A549 (cell line): ENCODE data around the gene SUSD3. TPM values are rescaled to one million over a fixed set of nuclear protein-coding genes. Genes with fewer than 3 reads are reported as not detected.

Source experiments
- ATAC-seq, 2 experiments: fragments of 200-7000 bp in 1 of 2; fragments of >200 bp in 1 of 2; cut with Nextera tagmentation in 1 of 2; cut with Tn5 transposase in 1 of 2; 3 replicates each; pipeline versions ENCODE4 v1.8.0 to v1.9.1; 2018 to 2020; ENCODE audit warnings: mild to moderate bottlenecking in 1 of 2, moderate library complexity in 1 of 2
- CTCF ChIA-PET: fragments of 300-600 bp; sonication (Branson Sonifier 250); formaldehyde crosslinking; extraction: SDS; loops from one replicate; lab custom pipeline; 2021; ENCODE audit warnings: antibody characterized with exemption, inconsistent platforms; lab: Yijun Ruan, JAX
- POLR2A ChIA-PET: fragments of 350-600 bp; formaldehyde crosslinking; extraction: SDS; loops from one replicate; lab custom pipeline; 2021; ENCODE audit warnings: antibody characterized with exemption, inconsistent platforms; lab: Yijun Ruan, JAX
- DNase-seq, 2 experiments: peaks; one replicate each; pipeline versions ENCODE4 v3.0.0 to v3.0.0-alpha.2; 2011 to 2016; ENCODE audit warnings: low read depth in 1 of 2, low spot score in 1 of 2
- FAIRE-seq: peaks from 2 replicates; lab custom pipeline; 2011; peaks lifted over from hg19 to GRCh38; lab: Jason Lieb, UNC
- H3K27ac ChIP-seq, 2 experiments: fragments of >200 bp; sonication (Bioruptor Twin); formaldehyde crosslinking; 3 replicates each; pipeline ENCODE4 v1.5.1; 2016 to 2017
- H3K4me1 ChIP-seq: fragments of >200 bp; sonication (Bioruptor Twin); formaldehyde crosslinking; 3 replicates; pipeline ENCODE4 v1.6.1; 2016
- H3K4me2 ChIP-seq: fragments of >200 bp; sonication (Bioruptor Twin); formaldehyde crosslinking; 3 replicates; pipeline ENCODE4 v1.6.1; 2016
- H3K4me3 ChIP-seq: fragments of >200 bp; sonication (Bioruptor Twin); formaldehyde crosslinking; 3 replicates; pipeline ENCODE4 v1.5.1; 2016
- H3K9me3 ChIP-seq: fragments of >200 bp; sonication (Bioruptor Twin); formaldehyde crosslinking; 3 replicates; pipeline ENCODE4 v1.6.1; 2016
- CHD2 ChIP-seq: fragments of 150-350 bp; IDR thresholded peaks from 2 replicates; pipeline ENCODE4 v1.6.1; 2014; ENCODE audit warnings: low read length; ENCODE audit not compliant: partially characterized antibody
- CHD4 ChIP-seq: fragments of 200-600 bp; sonication (generic); IDR thresholded peaks from 2 replicates; pipeline ENCODE4 v1.6.1; 2016; ENCODE audit warnings: antibody characterized with exemption, mild to moderate bottlenecking, borderline replicate concordance
- CTCF ChIP-seq: fragments of >200 bp; sonication (Bioruptor Twin); formaldehyde crosslinking; IDR thresholded peaks from 3 replicates; pipeline ENCODE4 v1.5.1; 2016
- EHMT2 ChIP-seq: fragments of 200-600 bp; sonication (generic); IDR thresholded peaks from 2 replicates; pipeline ENCODE4 v1.6.1; 2016; ENCODE audit warnings: antibody characterized with exemption, low read depth, mild to moderate bottlenecking, moderate library complexity
- FOSL2 ChIP-seq, 2 experiments: fragments of 450-650 bp in 1 of 2; fragments of >200 bp in 1 of 2; sonication (Bioruptor Twin) in 1 of 2; formaldehyde crosslinking; IDR thresholded peaks; 2 replicates each; pipeline versions ENCODE4 v1.5.0 to v1.6.1; 2016 to 2020; ENCODE audit warnings: mild to moderate bottlenecking in 1 of 2, moderate library complexity in 1 of 2
- GATA3 ChIP-seq: IDR thresholded peaks from 2 replicates; pipeline ENCODE4 v1.6.1; 2012; ENCODE audit warnings: borderline replicate concordance
- HDAC2 ChIP-seq: fragments of 200-600 bp; sonication (generic); IDR thresholded peaks from 2 replicates; pipeline ENCODE4 v1.6.1; 2016
- HES2 ChIP-seq: fragments of >200 bp; sonication (Bioruptor Twin); formaldehyde crosslinking; IDR thresholded peaks from 2 replicates; pipeline ENCODE4 v1.6.1; 2016
- HOXB13 ChIP-seq: fragments of 250-450 bp; sonication (Bioruptor Pico); IDR thresholded peaks from 2 replicates; pipeline ENCODE4 v1.5.0; 2020; ENCODE audit warnings: low read depth, mild to moderate bottlenecking, moderate library complexity
- HOXB5 ChIP-seq: fragments of 250-450 bp; sonication (Bioruptor Pico); IDR thresholded peaks from 2 replicates; pipeline ENCODE4 v1.5.0; 2020; ENCODE audit warnings: mild to moderate bottlenecking, moderate library complexity
- MAFK ChIP-seq: fragments of 450-650 bp; IDR thresholded peaks from 2 replicates; pipeline ENCODE4 v1.6.1; 2014; ENCODE audit not compliant: partially characterized antibody
- MAZ ChIP-seq: fragments of 150-350 bp; IDR thresholded peaks from 2 replicates; pipeline ENCODE4 v1.6.1; 2014; ENCODE audit warnings: antibody characterized with exemption, low read depth, low read length, borderline replicate concordance
- NPAS2 ChIP-seq: fragments of 250-450 bp; sonication (Bioruptor Pico); IDR thresholded peaks from 2 replicates; pipeline ENCODE4 v1.8.0; 2022; ENCODE audit warnings: mild to moderate bottlenecking, moderate library complexity, borderline replicate concordance
- NR3C1 ChIP-seq: fragments of >200 bp; sonication (Bioruptor Twin); formaldehyde crosslinking; IDR thresholded peaks from 3 replicates; pipeline ENCODE4 v1.6.1; 2017
- POLR2A ChIP-seq: IDR thresholded peaks from 2 replicates; pipeline ENCODE4 v1.6.1; 2012; ENCODE audit warnings: mild to moderate bottlenecking, low read length
- RAD21 ChIP-seq, 2 experiments: fragments of >200 bp in 1 of 2; sonication (Bioruptor Twin) in 1 of 2; formaldehyde crosslinking in 1 of 2; IDR thresholded peaks in 1 of 2; conservative IDR thresholded peaks in 1 of 2; 2 replicates in 1 of 2; 3 replicates in 1 of 2; pipeline ENCODE4 v1.6.1; 2012 to 2018; ENCODE audit warnings: inconsistent platforms in 1 of 2
- RCOR1 ChIP-seq: fragments of 150-350 bp; IDR thresholded peaks from 2 replicates; pipeline ENCODE4 v1.6.1; 2014; ENCODE audit warnings: antibody characterized with exemption, low read length, low read depth
- USF2 ChIP-seq: fragments of 450-650 bp; IDR thresholded peaks from 2 replicates; pipeline ENCODE4 v1.6.1; 2014; ENCODE audit warnings: antibody characterized with exemption
- ZC3H11A ChIP-seq: fragments of 450-650 bp; IDR thresholded peaks from 2 replicates; pipeline ENCODE4 v1.6.1; 2014; ENCODE audit warnings: antibody characterized with exemption, mild to moderate bottlenecking
- ZFP36 ChIP-seq: fragments of 450-650 bp; IDR thresholded peaks from 2 replicates; pipeline ENCODE4 v1.6.1; 2014; ENCODE audit warnings: borderline replicate concordance; ENCODE audit not compliant: partially characterized antibody
- WGBS: methylation state at CpG from one replicate; pipeline ENCODE4 v1.1.6; 2017; ENCODE audit errors: missing lambda C conversion rate; 5-methylcytosine and 5-hydroxymethylcytosine counted together
- polyA plus RNA-seq, 4 experiments: library from polyadenylated mRNA; depleted of rRNA in 3 of 4; stranded (reverse); fragments of >200 nt; fragmentation: RNase III in 1 of 4; extraction: RNeasy Plus Mini Kit Qiagen cat#74134 plus additional on column Dnase treatment in 1 of 4; gene quantifications; 2 replicates in 3 of 4; 3 replicates in 1 of 4; pipeline ENCODE4 v1.2.3, GENCODE V29; 2011 to 2017
- TF ChIP-seq, protein P1 (sequence below): fragments of >200 bp; sonication (Bioruptor Twin); formaldehyde crosslinking; IDR thresholded peaks from 3 replicates; pipeline ENCODE4 v1.6.1; 2016

SUSD3 gene
- polyA plus RNA-seq, 2 of the 4 experiments (the other 2 are of a cell fraction): 0.27 to 0.34 TPM

GRCh38 chr9:93031629-93032430, 26.7 kb upstream of the SUSD3 start:
- no peak for DNase-seq
- H3K27ac ChIP-seq: no peak overlapping the region

GRCh38 chr9:93032545-93032944, 26.0 kb upstream of the SUSD3 start:
- TF ChIP-seq ZFP36 (no peak), USF2 (no peak), RAD21 (conservative IDR thresholded peaks at IDR 0.05 in 1 of 2, IDR thresholded peaks at IDR 0.05 in 1 of 2) (no peak), HOXB5 (no peak), CHD4 (no peak), MAZ (no peak), POLR2A (no peak), ZC3H11A (no peak), NR3C1 (no peak), EHMT2 (no peak), HOXB13 (CRISPR knock-in tag) (no peak), RCOR1 (no peak), CTCF (no peak), NPAS2 (no peak), GATA3 (no peak), MAFK (no peak), HES2 (no peak), HDAC2 (no peak)
- TF ChIP-seq, protein P1, sequence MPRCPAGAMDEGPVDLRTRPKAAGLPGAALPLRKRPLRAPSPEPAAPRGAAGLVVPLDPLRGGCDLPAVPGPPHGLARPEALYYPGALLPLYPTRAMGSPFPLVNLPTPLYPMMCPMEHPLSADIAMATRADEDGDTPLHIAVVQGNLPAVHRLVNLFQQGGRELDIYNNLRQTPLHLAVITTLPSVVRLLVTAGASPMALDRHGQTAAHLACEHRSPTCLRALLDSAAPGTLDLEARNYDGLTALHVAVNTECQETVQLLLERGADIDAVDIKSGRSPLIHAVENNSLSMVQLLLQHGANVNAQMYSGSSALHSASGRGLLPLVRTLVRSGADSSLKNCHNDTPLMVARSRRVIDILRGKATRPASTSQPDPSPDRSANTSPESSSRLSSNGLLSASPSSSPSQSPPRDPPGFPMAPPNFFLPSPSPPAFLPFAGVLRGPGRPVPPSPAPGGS: no peak
- Histone ChIP-seq H3K4me3 (no peak overlapping the region), H3K4me1 (no peaks in the 10 kb centered on the region), H3K27ac (no peak overlapping the region), H3K4me2 (no peak overlapping the region), H3K9me3 (no peaks in the 10 kb centered on the region)
- POLR2A ChIA-PET: no interaction called here
- CTCF ChIA-PET: interaction anchor here (1.4 kb wide), 1 partner anchor 12 kb away, joined by 3 read pairs; no protein-coding TSS in a partner anchor
- ATAC-seq (no peak; a peak in 1 of 6 replicates), DNase-seq (no peak), FAIRE-seq (no peak)
- 58% methylated on average over 10 of the region's 12 CpGs for WGBS

More at GRCh38 chr9:93031629-93032430, 26.7 kb upstream of the SUSD3 start:
- ATAC-seq (no peak), FAIRE-seq (no peak)
- H3K4me3 ChIP-seq: no peak overlapping the region
- H3K4me1 ChIP-seq: no peaks in the 10 kb centered on the region
- WGBS: 10% methylated on average over 10 of the region's 10 CpGs
- H3K9me3 ChIP-seq: no peaks in the 10 kb centered on the region
- POLR2A ChIA-PET: no interaction called here
- TF ChIP-seq FOSL2 (IDR thresholded peaks at IDR 0.05): no peak
- no peak for TF ChIP-seq FOSL2 (CRISPR knock-in tag; IDR thresholded peaks at IDR 0.05)
- no peak for TF ChIP-seq CHD2
- CTCF ChIA-PET: interaction anchor here (1.4 kb wide), 1 partner anchor 11 kb away, joined by 3 read pairs; no protein-coding TSS in a partner anchor
- no peak overlapping the region for H3K4me2 ChIP-seq
